ENCODE measurements around the gene STXBP4. TPM values are rescaled to one million over a fixed set of nuclear protein-coding genes. Genes with fewer than 3 reads are reported as not detected.

The STXBP4 gene
- total RNA-seq, 2 experiments from 2014 or later = 5.1 to 5.4 TPM

DNA sequence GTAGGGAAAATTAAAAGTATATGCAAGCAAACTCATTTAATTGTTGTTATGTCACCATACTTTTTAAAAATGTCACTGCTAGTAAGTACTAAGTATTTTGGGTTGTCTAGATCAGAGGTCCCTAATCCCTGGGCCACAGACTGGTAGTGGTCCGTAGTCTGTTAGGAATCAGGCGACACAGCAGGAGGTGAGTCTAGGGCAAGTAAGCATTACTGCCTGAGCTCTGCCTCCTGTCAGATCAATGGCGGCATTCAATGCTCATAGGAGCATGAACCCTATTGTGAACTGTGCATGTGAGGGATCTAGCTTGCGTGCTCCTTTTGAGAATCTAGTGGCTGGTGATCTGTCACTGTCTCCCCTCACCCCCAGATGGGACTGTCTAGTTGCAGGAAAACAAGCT is 21.6 kb downstream of the STXBP4 start:
- CTCF ChIA-PET = no interaction called here
- Histone ChIP-seq H3K9me3 (ENCODE audit: control insufficient read depth in 1 of 2, insufficient read depth in 1 of 2, low read length in 2 of 2) (no peaks in the 10 kb centered on the region), H3K4me3 (ENCODE audit: low read length) (no peak overlapping the region), H3K4me1 (ENCODE audit: insufficient read depth, low read length) (no peaks in the 10 kb centered on the region), H3K36me3 (ENCODE audit: insufficient read depth, low read length) (no peaks in the 10 kb centered on the region), H3K27ac (ENCODE audit: low read depth in 1 of 2, low read length in 2 of 2) (no peak overlapping the region), H3K27me3 (ENCODE audit: control insufficient read depth in 1 of 2, insufficient read depth in 2 of 2, low read length in 2 of 2) (no peaks in the 10 kb centered on the region)
- no peaks in the 10 kb centered on the region for H3K9me3 Mint-ChIP-seq
- intact Hi-C loops (cut with DNase I, micrococcal nuclease) = loop anchor here in 1 of 2 experiments (5.0 kb wide), 1 partner anchor 522 kb away; the partner anchor contains the start of gene SMIM36
- no peaks in the 10 kb centered on the region for H3K27me3 Mint-ChIP-seq
- POLR2A ChIA-PET = no interaction called here
- no peaks in the 10 kb centered on the region for H3K4me1 Mint-ChIP-seq (ENCODE audit: low read depth)
- no peak for ATAC-seq (ENCODE audit: poor library complexity)
- peaks cover 10% of the 10 kb centered on the region for H3K36me3 Mint-ChIP-seq (ENCODE audit: low read depth)
- TF ChIP-seq, protein P1, sequence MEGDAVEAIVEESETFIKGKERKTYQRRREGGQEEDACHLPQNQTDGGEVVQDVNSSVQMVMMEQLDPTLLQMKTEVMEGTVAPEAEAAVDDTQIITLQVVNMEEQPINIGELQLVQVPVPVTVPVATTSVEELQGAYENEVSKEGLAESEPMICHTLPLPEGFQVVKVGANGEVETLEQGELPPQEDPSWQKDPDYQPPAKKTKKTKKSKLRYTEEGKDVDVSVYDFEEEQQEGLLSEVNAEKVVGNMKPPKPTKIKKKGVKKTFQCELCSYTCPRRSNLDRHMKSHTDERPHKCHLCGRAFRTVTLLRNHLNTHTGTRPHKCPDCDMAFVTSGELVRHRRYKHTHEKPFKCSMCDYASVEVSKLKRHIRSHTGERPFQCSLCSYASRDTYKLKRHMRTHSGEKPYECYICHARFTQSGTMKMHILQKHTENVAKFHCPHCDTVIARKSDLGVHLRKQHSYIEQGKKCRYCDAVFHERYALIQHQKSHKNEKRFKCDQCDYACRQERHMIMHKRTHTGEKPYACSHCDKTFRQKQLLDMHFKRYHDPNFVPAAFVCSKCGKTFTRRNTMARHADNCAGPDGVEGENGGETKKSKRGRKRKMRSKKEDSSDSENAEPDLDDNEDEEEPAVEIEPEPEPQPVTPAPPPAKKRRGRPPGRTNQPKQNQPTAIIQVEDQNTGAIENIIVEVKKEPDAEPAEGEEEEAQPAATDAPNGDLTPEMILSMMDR (IDR thresholded peaks at IDR 0.05) = no peak
- H3K27ac Mint-ChIP-seq = no peak overlapping the region
- no peak overlapping the region for H3K4me3 Mint-ChIP-seq
- DNase-seq = no peak

- CTCF ChIA-PET = interaction anchor here (1.9 to 4.5 kb wide), 2 partner anchors 305 to 357 kb away, joined by 5 to 17 read pairs; no protein-coding TSS in a partner anchor
- H3K27me3 ChIP-seq (ENCODE audit: control insufficient read depth in 1 of 2, insufficient read depth in 2 of 2, low read length in 2 of 2) = no peaks in the 10 kb centered on the region
- H3K9me3 Mint-ChIP-seq = no peaks in the 10 kb centered on the region
Measured at GRCh38 chr17:54991567-54991966, 23.0 kb downstream of the STXBP4 start.

DNA sequence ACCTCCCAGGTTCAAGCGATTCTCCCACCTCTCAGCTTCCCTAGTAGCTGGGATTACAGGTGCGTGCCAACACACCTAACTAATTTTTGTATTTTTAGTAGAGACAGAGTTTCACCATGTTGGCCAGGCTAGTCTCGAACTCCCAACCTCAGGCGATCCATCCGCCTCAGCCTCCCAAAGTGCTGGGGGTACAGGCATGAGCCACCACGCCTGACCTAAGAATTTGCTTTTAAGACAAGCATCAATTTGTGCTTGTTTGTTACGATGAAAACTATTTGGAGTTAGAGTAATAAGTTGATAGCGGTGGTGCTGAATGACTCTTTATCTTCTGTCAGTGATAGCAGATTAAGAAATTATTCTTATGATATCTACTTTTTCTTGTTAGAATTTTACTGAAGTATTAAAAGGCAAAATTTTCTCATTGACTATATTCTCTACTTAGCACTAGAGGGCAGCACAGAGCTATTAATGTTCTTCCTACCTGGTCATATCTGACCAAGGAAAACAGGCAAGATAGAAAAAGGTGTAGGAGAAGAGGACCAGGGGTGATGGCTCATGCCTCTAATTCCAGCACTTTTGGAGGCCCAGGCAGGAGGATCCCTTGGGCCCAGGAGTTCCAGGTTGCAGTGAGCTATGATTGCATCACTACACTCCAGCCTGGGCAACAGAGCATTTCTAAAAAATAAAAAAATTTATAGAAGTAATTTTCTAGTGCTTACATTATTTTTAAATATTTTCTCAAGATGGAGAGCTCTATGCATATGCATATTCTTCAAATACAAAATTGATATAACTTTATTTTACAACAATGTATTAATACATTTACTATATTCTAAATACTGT is 24.5 kb downstream of the STXBP4 start:
- TF ChIP-seq, protein P1 (IDR thresholded peaks at IDR 0.05) = peak; percentile 84
- POLR2A ChIA-PET = interaction anchor here (0.7 kb wide), 1 partner anchor 22 kb away, joined by 3 read pairs; no protein-coding TSS in a partner anchor
- H3K27ac ChIP-seq (ENCODE audit: low read depth in 1 of 2, low read length in 2 of 2) = no peak overlapping the region

More at GRCh38 chr17:54991567-54991966, 23.0 kb downstream of the STXBP4 start:
- H3K4me1 Mint-ChIP-seq (ENCODE audit: low read depth) = no peaks in the 10 kb centered on the region
- POLR2A ChIA-PET = no interaction called here
- Histone ChIP-seq H3K4me1 (ENCODE audit: insufficient read depth, low read length) (no peaks in the 10 kb centered on the region), H3K36me3 (ENCODE audit: insufficient read depth, low read length) (no peaks in the 10 kb centered on the region), H3K9me3 (ENCODE audit: control insufficient read depth in 1 of 2, insufficient read depth in 1 of 2, low read length in 2 of 2) (no peaks in the 10 kb centered on the region), H3K4me3 (ENCODE audit: low read length) (no peak overlapping the region), H3K27ac (ENCODE audit: low read depth in 1 of 2, low read length in 2 of 2) (no peak overlapping the region)
- ATAC-seq (ENCODE audit: poor library complexity) (no peak), DNase-seq (no peak)
- no peak overlapping the region for H3K27ac Mint-ChIP-seq
- TF ChIP-seq, protein P1 (IDR thresholded peaks at IDR 0.05) = no peak
- H3K27me3 Mint-ChIP-seq = no peaks in the 10 kb centered on the region
- intact Hi-C loops (cut with DNase I, micrococcal nuclease) = loop anchor here in 1 of 2 experiments (5.0 kb wide), 1 partner anchor 521 kb away; the partner anchor contains the start of gene SMIM36
- no peaks in the 10 kb centered on the region for H3K36me3 Mint-ChIP-seq (ENCODE audit: low read depth)
- no peak overlapping the region for H3K4me3 Mint-ChIP-seq

More for the DNA sequence above, 24.5 kb downstream of the STXBP4 start:
- DNase-seq = peak in 5 of 14 experiments; percentile 0 to 75 (median 66)
- no peaks in the 10 kb centered on the region for H3K9me3 Mint-ChIP-seq
- Histone ChIP-seq H3K4me1 (ENCODE audit: insufficient read depth, low read length) (no peaks in the 10 kb centered on the region), H3K4me3 (ENCODE audit: low read length) (no peak overlapping the region), H3K9me3 (ENCODE audit: control insufficient read depth in 1 of 2, insufficient read depth in 1 of 2, low read length in 2 of 2) (no peaks in the 10 kb centered on the region), H3K36me3 (ENCODE audit: insufficient read depth, low read length) (no peaks in the 10 kb centered on the region), H3K27me3 (ENCODE audit: control insufficient read depth in 1 of 2, insufficient read depth in 2 of 2, low read length in 2 of 2) (no peaks in the 10 kb centered on the region)
- no peak overlapping the region for H3K27ac Mint-ChIP-seq
- CTCF ChIA-PET = interaction anchor here (0.7 to 4.5 kb wide), 11 partner anchors 8 to 364 kb away, joined by 3 to 17 read pairs (median 5); no protein-coding TSS in a partner anchor
- intact Hi-C loops (cut with DNase I, micrococcal nuclease) = loop anchor here (1.0 to 5.0 kb wide), 4 partner anchors 303 to 519 kb away; partner anchors contain the start of gene SMIM36 (in 1 of the 2)
- no peaks in the 10 kb centered on the region for H3K27me3 Mint-ChIP-seq
- ATAC-seq (ENCODE audit: poor library complexity) = peak; percentile 65
- no peaks in the 10 kb centered on the region for H3K4me1 Mint-ChIP-seq (ENCODE audit: low read depth)
- no peak overlapping the region for H3K4me3 Mint-ChIP-seq
- no peaks in the 10 kb centered on the region for H3K36me3 Mint-ChIP-seq (ENCODE audit: low read depth)
